ENCODE data around the gene NOC2L. TPM values are rescaled to one million over a fixed set of nuclear protein-coding genes. Genes with fewer than 3 reads are reported as not detected.
A peak's percentile ranks its signal among the peaks of the same experiment; 100 is the strongest.

Gene NOC2L
- total and polyA plus RNA-seq, 9 of the 15 experiments (the other 6 are each of a cell fraction or from before 2014, with no cell fraction given), result 4.0 to 410 (median 200) TPM

- POLR2A ChIA-PET, result interaction anchor here (0.5 to 0.6 kb wide), 2 partner anchors 92 to 1319 kb away, joined by 3 read pairs; no protein-coding TSS in a partner anchor
- CTCF ChIA-PET (ENCODE audit: low intra/inter-chr PET ratio), result no interaction called here
- H3K4me2 ChIP-seq (ENCODE audit: insufficient read depth, low read length), result no peak overlapping the region
- H3K9me3 ChIP-seq (replicated peaks; ENCODE audit: control insufficient read depth, insufficient read depth, low read depth, low read length), result no peaks in the 10 kb centered on the region
- peaks cover 19 to 63% of the 10 kb centered on the region in 2 experiments for H3K4me1 ChIP-seq (replicated peaks in 1 of 2; ENCODE audit: control insufficient read depth in 2 of 2, insufficient read depth in 2 of 2, low read length in 2 of 2)
- intact Hi-C loops (cut with micrococcal nuclease) (no loop called here), in situ Hi-C loops (cut with MboI) (no loop called here)
- no peak for DNase-seq (ENCODE audit: extremely low read depth in 1 of 4, low spot score in 3 of 4)
- no peak overlapping the region for H3K27ac ChIP-seq (ENCODE audit: extremely low read depth, low read depth, low read length)
- peaks cover 12% of the 10 kb centered on the region for H4K20me1 ChIP-seq (replicated peaks; ENCODE audit: control insufficient read depth, insufficient read depth, low read length)
- BruUV-seq (replicated peaks), result no TSS peak
- peak overlapping the region in 1 of 2 experiments; percentile 57; a peak in 1 of 4 replicates for H3K9ac ChIP-seq (ENCODE audit: insufficient read depth in 1 of 2, low read depth in 2 of 2, low read length in 2 of 2)
- H3K4me3 ChIP-seq, result no peak overlapping the region
- peaks cover 4 to 21% of the 10 kb centered on the region in 2 experiments; a peak in 4 of 5 replicates for H3K27me3 ChIP-seq (ENCODE audit: control insufficient read depth in 2 of 2, insufficient read depth in 2 of 2, low read length in 2 of 2)
- WGBS (ENCODE audit: insufficient coverage, low coverage, missing lambda C conversion rate), result 66% methylated on average over 19 of the region's 29 CpGs
- H3K36me3 ChIP-seq (ENCODE audit: control insufficient read depth, insufficient read depth, low read length), result no peaks in the 10 kb centered on the region
- H3K9me1 ChIP-seq (ENCODE audit: control insufficient read depth, insufficient read depth, low read length), result no peaks in the 10 kb centered on the region
- no peak overlapping the region for H2AFZ ChIP-seq (ENCODE audit: low read depth, low read length)
- FAIRE-seq, result no peak
- ATAC-seq, result no peak
- no peaks in the 10 kb centered on the region for H3K79me2 ChIP-seq (ENCODE audit: control insufficient read depth, insufficient read depth, low read length)
- TF ChIP-seq TCF7 (IDR thresholded peaks at IDR 0.05; ENCODE audit: borderline replicate concordance) (no peak), ZNF766 (CRISPR knock-in tag; conservative IDR thresholded peaks at IDR 0.05) (no peak), NR2C1 (IDR thresholded peaks at IDR 0.05) (no peak), NR2C1 (tag; IDR thresholded peaks at IDR 0.05) (no peak), RB1 (IDR thresholded peaks at IDR 0.05; ENCODE audit: low read depth) (no peak), HOMEZ (CRISPR knock-in tag; IDR thresholded peaks at IDR 0.05) (no peak), ELF1 (tag; IDR thresholded peaks at IDR 0.05) (no peak), POLR2G (IDR thresholded peaks at IDR 0.05; ENCODE audit: low read depth, low read length) (peak; percentile 14), TGIF2 (CRISPR knock-in tag; IDR thresholded peaks at IDR 0.05) (peak; percentile 28; the same call in 1 of the 2 replicates)
Observed at GRCh38 chr1:910311-910880, 48.7 kb downstream of the NOC2L start.
